Parathyroid adenoma (tissue), 2 donors: ENCODE data around the gene CCS.
A peak's percentile ranks its signal among the peaks of the same experiment; 100 is the strongest.
"Not testable (repeated sequence)": the region's sequence is repeated elsewhere in the genome, so short reads cannot be mapped to it uniquely, and the experiment has no call there.

Source experiments
- H2AFZ ChIP-seq: fragments of 300-600 bp; sonication (generic); one replicate; pipeline ENCODE4 v1.7.0; 2017; ENCODE audit warnings: antibody characterized with exemption, mild to moderate bottlenecking
- H3K27ac ChIP-seq: fragments of 300-600 bp; sonication (generic); one replicate; pipeline ENCODE4 v1.7.0; 2017
- H3K27me3 ChIP-seq: fragments of 300-600 bp; sonication (generic); one replicate; pipeline ENCODE4 v1.7.0; 2017; ENCODE audit warnings: low read length; ENCODE audit not compliant: control insufficient read depth, insufficient read depth
- H3K36me3 ChIP-seq: fragments of 300-600 bp; sonication (generic); one replicate; pipeline ENCODE4 v1.7.0; 2017; ENCODE audit warnings: low read length; ENCODE audit not compliant: control insufficient read depth, insufficient read depth
- H3K4me1 ChIP-seq: fragments of 300-600 bp; sonication (generic); one replicate; pipeline ENCODE4 v1.7.0; 2017; ENCODE audit warnings: control low read depth
- H3K4me2 ChIP-seq: fragments of 300-600 bp; sonication (generic); one replicate; pipeline ENCODE4 v1.7.0; 2017; ENCODE audit warnings: low read length
- H3K4me3 ChIP-seq: fragments of 300-600 bp; sonication (generic); one replicate; pipeline ENCODE4 v1.7.0; 2017; ENCODE audit warnings: low read depth, low read length
- H3K79me2 ChIP-seq: fragments of 300-600 bp; sonication (generic); one replicate; pipeline ENCODE4 v1.7.0; 2017; ENCODE audit warnings: control low read depth
- H3K9ac ChIP-seq: fragments of 300-600 bp; sonication (generic); one replicate; pipeline ENCODE4 v1.7.0; 2017; ENCODE audit warnings: mild to moderate bottlenecking
- H3K9me3 ChIP-seq: fragments of 300-600 bp; sonication (generic); one replicate; pipeline ENCODE4 v1.7.0; 2017; ENCODE audit warnings: low read length; ENCODE audit not compliant: control insufficient read depth
- TF ChIP-seq, protein P1 (sequence below): fragments of 300-600 bp; sonication (generic); IDR thresholded peaks from one replicate; pipeline ENCODE4 v1.7.0; 2017; ENCODE audit warnings: antibody characterized with exemption, mild to moderate bottlenecking
- donor health status: primary hyperparathyroidism.

CCS gene, protein sequence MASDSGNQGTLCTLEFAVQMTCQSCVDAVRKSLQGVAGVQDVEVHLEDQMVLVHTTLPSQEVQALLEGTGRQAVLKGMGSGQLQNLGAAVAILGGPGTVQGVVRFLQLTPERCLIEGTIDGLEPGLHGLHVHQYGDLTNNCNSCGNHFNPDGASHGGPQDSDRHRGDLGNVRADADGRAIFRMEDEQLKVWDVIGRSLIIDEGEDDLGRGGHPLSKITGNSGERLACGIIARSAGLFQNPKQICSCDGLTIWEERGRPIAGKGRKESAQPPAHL

DNA sequence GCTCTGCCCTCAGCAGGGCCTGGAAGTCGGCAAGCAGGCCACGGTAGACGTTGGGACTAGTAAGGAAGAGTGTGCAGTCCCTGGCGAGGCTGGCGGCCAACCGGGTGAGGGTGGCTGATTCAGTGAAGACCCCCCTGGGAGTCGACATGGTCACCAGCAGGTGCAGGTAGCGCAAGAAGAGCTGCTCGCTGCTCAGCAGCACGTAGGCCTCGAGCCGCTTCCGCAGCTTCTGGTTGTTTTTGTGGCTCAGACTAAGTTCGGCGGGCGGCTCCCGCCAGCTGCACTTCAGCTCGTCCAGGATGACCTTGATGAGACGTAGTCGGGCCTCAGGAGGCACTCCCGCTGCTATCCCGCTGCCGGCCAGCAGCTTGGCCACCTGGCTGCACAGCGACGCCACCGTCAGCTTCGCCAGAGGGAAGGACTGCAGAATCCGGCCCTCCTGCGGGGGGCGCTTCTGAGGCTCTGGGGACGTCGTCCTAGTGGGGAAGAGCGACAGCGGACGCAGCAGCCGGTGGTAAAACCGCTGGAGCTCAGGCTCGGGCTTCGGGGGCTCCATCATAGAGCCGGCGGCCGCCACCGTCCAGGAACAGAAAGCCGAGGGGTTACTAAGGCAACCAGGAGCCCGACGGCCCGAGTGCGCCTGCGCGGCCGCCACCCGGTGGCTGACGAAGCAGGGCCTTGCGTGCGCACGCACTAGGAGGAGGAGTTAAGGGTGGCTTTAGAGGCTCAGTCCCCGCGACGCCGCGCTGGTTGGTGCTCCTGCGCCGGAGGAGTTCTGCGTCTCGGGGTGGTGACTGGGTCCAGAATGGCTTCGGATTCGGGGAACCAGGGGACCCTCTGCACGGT lies at the start of gene CCS, which contains the start of gene CCDC87:
Gene CCS, plus strand, starts transcription at position 729 of the 846 bp plus-strand sequence. Its CDS starts 77 bp downstream, at position 806.
Gene CCDC87, minus strand, starts transcription at position 607 of the 846 bp plus-strand sequence. Its CDS starts 48 bp downstream, at position 559.
- peak within 1 kb of the TSS; percentile 65 for H3K27ac ChIP-seq
- H3K4me1 ChIP-seq: peaks cover 6% of the 10 kb centered on the region
- peak within 1 kb of the TSS; percentile 93 for H3K4me2 ChIP-seq
- TF ChIP-seq, protein P1, sequence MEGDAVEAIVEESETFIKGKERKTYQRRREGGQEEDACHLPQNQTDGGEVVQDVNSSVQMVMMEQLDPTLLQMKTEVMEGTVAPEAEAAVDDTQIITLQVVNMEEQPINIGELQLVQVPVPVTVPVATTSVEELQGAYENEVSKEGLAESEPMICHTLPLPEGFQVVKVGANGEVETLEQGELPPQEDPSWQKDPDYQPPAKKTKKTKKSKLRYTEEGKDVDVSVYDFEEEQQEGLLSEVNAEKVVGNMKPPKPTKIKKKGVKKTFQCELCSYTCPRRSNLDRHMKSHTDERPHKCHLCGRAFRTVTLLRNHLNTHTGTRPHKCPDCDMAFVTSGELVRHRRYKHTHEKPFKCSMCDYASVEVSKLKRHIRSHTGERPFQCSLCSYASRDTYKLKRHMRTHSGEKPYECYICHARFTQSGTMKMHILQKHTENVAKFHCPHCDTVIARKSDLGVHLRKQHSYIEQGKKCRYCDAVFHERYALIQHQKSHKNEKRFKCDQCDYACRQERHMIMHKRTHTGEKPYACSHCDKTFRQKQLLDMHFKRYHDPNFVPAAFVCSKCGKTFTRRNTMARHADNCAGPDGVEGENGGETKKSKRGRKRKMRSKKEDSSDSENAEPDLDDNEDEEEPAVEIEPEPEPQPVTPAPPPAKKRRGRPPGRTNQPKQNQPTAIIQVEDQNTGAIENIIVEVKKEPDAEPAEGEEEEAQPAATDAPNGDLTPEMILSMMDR: peak; percentile 43
- no peaks in the 10 kb centered on the region for H3K36me3 ChIP-seq
- H3K4me3 ChIP-seq: peak within 1 kb of the TSS; percentile 91
- H3K27me3 ChIP-seq: no peaks in the 10 kb centered on the region
- H3K79me2 ChIP-seq: peaks cover 8% of the 10 kb centered on the region
- no peaks in the 10 kb centered on the region for H3K9me3 ChIP-seq
- peak within 1 kb of the TSS; percentile 95 for H2AFZ ChIP-seq
- peak within 1 kb of the TSS; percentile 37 for H3K9ac ChIP-seq

DNA sequence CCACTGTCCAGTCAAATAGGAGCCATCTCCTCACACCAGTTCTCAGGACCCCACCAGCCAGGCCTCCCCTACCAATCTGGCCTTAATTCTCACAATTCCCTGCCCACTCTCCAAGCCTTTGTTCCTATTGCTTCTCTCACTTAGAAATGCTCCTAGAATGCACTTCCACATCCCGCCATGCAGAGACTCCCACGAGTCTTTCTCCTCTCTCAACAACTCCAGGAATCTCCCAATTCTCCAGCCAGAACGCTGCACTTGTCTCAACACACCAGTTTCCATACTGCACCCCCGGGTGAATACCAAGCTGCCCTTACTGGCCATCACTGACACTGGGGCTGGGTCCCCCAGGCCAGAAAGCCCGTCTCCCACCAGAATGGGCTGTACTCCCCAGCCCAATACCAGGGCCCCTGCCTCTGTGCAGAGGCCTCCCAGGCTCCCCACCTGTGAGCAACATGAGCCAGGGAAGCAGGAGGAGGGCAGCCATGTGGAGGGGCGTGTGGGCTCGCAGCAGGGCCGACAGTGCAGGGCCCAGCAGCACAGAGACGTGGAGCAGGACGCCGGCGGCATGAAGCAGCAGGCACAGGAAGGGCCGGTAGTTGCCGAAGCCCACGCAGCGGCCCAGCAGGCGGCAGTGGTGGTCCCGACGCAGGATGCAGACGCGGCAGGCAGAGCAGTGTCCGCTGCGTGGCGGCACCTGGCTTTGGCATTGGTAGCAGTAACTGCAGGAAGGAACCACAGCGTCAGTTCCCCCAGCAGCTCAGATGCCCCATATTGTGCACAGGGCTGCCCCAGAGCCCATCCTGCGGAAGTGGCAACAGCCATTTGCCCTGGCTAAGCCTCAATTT lies 49.5 kb upstream of the CCS start:
- peaks cover 6% of the 10 kb centered on the region for H3K4me1 ChIP-seq
- H2AFZ ChIP-seq: no peak overlapping the region
- no peak overlapping the region for H3K9ac ChIP-seq
- no peaks in the 10 kb centered on the region for H3K36me3 ChIP-seq
- no peaks in the 10 kb centered on the region for H3K9me3 ChIP-seq
- H3K79me2 ChIP-seq: no peaks in the 10 kb centered on the region
- no peak overlapping the region for H3K27ac ChIP-seq
- no peak overlapping the region for H3K4me2 ChIP-seq
- no peaks in the 10 kb centered on the region for H3K27me3 ChIP-seq
- TF ChIP-seq, protein P1: no peak
- no peak overlapping the region for H3K4me3 ChIP-seq

DNA sequence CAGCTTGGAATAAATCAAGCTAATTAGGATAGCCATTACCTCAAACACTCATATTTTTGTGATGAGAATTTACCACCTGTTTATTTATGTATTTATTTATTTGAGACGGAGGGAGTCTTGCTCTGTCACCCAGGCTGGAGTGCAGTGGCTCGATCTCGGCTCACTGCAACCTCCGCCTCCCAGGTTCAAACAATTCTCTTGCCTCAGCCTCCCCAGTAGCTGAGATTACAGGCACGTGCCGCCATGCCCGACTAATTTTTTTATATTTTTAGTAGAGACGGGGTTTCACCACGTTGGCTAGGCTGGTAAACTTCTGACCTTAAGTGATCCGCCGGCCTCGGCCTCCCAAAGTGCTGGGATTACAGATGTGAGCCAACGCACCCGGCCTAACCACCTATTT lies 48.0 kb upstream of the CCS start:
- not testable (repeated sequence) for H3K36me3 ChIP-seq, H3K9ac ChIP-seq, H3K4me1 ChIP-seq, H3K27me3 ChIP-seq, H3K9me3 ChIP-seq, H3K27ac ChIP-seq, H3K79me2 ChIP-seq, H2AFZ ChIP-seq
- peak overlapping the region; percentile 87 for H3K4me2 ChIP-seq
- H3K4me3 ChIP-seq: peak overlapping the region; percentile 61

DNA sequence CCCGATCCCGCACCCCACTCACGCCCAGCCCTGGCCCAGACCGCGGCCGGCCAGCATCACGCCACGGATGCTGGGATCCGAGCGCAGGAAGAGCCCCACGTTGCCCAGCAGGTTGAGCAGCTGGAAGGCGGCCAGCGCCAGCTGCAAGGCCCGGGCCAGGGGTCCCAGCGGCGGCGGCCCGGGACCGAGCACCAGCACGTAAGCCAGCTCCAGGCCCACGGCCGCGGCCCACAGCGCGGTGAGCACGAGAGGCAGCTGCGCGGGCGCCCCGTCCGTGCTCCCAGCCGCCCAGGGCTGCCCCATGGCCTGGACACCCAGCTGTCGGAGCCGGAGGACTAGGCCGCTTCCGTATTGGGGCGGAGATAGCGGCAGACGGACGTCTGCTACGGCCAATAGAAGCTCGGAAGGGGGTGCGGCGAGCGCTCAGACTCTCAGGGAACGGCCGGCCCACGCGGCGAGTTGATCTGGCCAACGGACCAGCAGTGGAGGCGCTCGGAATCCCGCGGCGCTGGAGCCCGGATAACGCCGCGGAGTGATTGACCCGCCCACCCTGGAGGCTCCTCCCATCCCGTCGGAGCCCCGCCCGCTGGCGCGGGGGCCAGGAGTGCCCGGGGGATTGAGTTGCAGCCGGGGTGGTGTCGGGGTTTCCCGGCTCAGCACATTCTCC lies 47.2 kb upstream of the CCS start, which contains the start of gene ZDHHC24:
Gene ZDHHC24, minus strand, starts transcription at position 348 of the 667 bp plus-strand sequence. Its CDS starts 45 bp downstream, at position 303.
- H3K79me2 ChIP-seq: no peaks in the 10 kb centered on the region
- TF ChIP-seq, protein P1: no peak
- peak within 1 kb of the TSS; percentile 87 for H3K4me2 ChIP-seq
- H3K9me3 ChIP-seq: no peaks in the 10 kb centered on the region
- H3K36me3 ChIP-seq: no peaks in the 10 kb centered on the region
- no peaks in the 10 kb centered on the region for H3K27me3 ChIP-seq
- peaks cover 6% of the 10 kb centered on the region for H3K4me1 ChIP-seq
- H3K27ac ChIP-seq: peak within 1 kb of the TSS; percentile 51
- peak within 1 kb of the TSS; percentile 61 for H3K4me3 ChIP-seq
- H2AFZ ChIP-seq: peak within 1 kb of the TSS; percentile 87
- H3K9ac ChIP-seq: peak within 1 kb of the TSS; percentile 61
